ENCODE data around the gene AWAT1.

GRCh38 chrX:70247252-70247651, 12.8 kb downstream of the AWAT1 start:
- TF ChIP-seq EZH2 (IDR thresholded peaks at IDR 0.05; ENCODE audit: insufficient read depth, poor library complexity, severe bottlenecking) (no peak), EZH2phosphoT487 (IDR thresholded peaks at IDR 0.05; ENCODE audit: insufficient read depth, low read depth) (no peak)
